Measurements from ENCODE around the gene KLK15.

Gene KLK15

GRCh38 chr19:50777261-50777660, 56.1 kb downstream of the KLK15 start:
- no peak for DNase-seq

- DNase-seq, result no peak
Observed at GRCh38 chr19:50776131-50776530, 57.2 kb downstream of the KLK15 start.

Data from nucleus accumbens (tissue), 56 donors.